Endothelial cell of umbilical vein (primary cell): ENCODE results near the gene RAB3D. TPM values are rescaled to one million over a fixed set of nuclear protein-coding genes. Genes with fewer than 3 reads are reported as not detected.

Experiments
- BruUV-seq: library from RNA; stranded (reverse); fragments of 400-500 nt; replicated peaks from 2 replicates; lab custom pipeline; 2021; lab: Mats Ljungman, UMichigan
- CTCF ChIA-PET: fragments of 300-600, 350-600 bp; sonication (Branson Sonifier 250); formaldehyde crosslinking; loops from one replicate; lab custom pipeline; 2021; ENCODE audit warnings: antibody characterized with exemption, inconsistent platforms; lab: Charles Lee
- POLR2A ChIA-PET: fragments of 300-600, 350-600 bp; sonication (Branson Sonifier 250); formaldehyde crosslinking; loops from one replicate; lab custom pipeline; 2021; ENCODE audit warnings: antibody characterized with exemption, inconsistent platforms; lab: Charles Lee
- DNase-seq: peaks from one replicate; pipeline ENCODE4 v3.0.0-alpha.2; 2011; ENCODE audit warnings: low read depth, low spot score
- FAIRE-seq: peaks from 2 replicates; lab custom pipeline; 2011; peaks lifted over from hg19 to GRCh38; lab: Jason Lieb, UNC
- H2AFZ ChIP-seq: 2 replicates; pipeline ENCODE4 v1.6.0; 2012; ENCODE audit warnings: low read depth, low read length, control low read depth, inconsistent platforms
- H3K27ac ChIP-seq: 2 replicates; pipeline ENCODE4 v1.5.1; 2011; ENCODE audit warnings: low read depth, mild to moderate bottlenecking, control low read depth, low read length, moderate library complexity; ENCODE audit not compliant: insufficient read depth
- H3K27me3 ChIP-seq, 2 experiments: 2 replicates each; pipeline versions ENCODE4 v1.6.0 to v1.6.1; 2011; ENCODE audit warnings: low read length in 2 of 2, mixed read lengths in 1 of 2; ENCODE audit not compliant: control insufficient read depth in 2 of 2, insufficient read depth in 2 of 2
- H3K36me3 ChIP-seq, 2 experiments: 2 replicates in 1 of 2; 3 replicates in 1 of 2; pipeline ENCODE4 v1.5.1; 2011; ENCODE audit warnings: low read length in 2 of 2, mild to moderate bottlenecking in 1 of 2, moderate library complexity in 1 of 2; ENCODE audit not compliant: control insufficient read depth in 2 of 2, insufficient read depth in 2 of 2; ENCODE audit errors: extremely low read depth in 1 of 2
- H3K4me1 ChIP-seq: 3 replicates; pipeline ENCODE4 v1.5.1; 2011; ENCODE audit warnings: mild to moderate bottlenecking, low read length; ENCODE audit not compliant: control insufficient read depth, insufficient read depth; ENCODE audit errors: extremely low read depth
- H3K4me2 ChIP-seq: 2 replicates; pipeline ENCODE4 v1.6.1; 2011; ENCODE audit warnings: low read length, control low read depth, mixed read lengths; ENCODE audit not compliant: insufficient read depth
- H3K4me3 ChIP-seq, 3 experiments: fragments of 200-600 bp in 1 of 3; sonication (generic), shearing (Covaris generic) in 1 of 3; replicated peaks in 1 of 3; 2 replicates each; pipeline ENCODE4 v1.5.1; 2011 to 2016; ENCODE audit warnings: control low read depth in 3 of 3, low read length in 3 of 3, mild to moderate bottlenecking in 2 of 3, inconsistent platforms in 1 of 3, low read depth in 1 of 3, moderate library complexity in 1 of 3; ENCODE audit not compliant: insufficient read depth in 1 of 3
- H3K79me2 ChIP-seq: 2 replicates; pipeline ENCODE4 v1.6.0; 2012; ENCODE audit warnings: low read length, inconsistent platforms; ENCODE audit not compliant: control insufficient read depth, insufficient read depth
- H3K9ac ChIP-seq: replicated peaks from 2 replicates; pipeline ENCODE3; 2011; ENCODE audit warnings: low read length, control low read depth; ENCODE audit not compliant: insufficient read depth; ENCODE audit errors: extremely low read depth
- H3K9me1 ChIP-seq: replicated peaks from 3 replicates; pipeline ENCODE4 v1.6.0; 2011; ENCODE audit warnings: mild to moderate bottlenecking, low read length; ENCODE audit not compliant: control insufficient read depth, insufficient read depth; ENCODE audit errors: extremely low read depth
- H3K9me3 ChIP-seq: replicated peaks from 2 replicates; pipeline ENCODE4 v1.5.1; 2012; ENCODE audit warnings: low read length, inconsistent platforms; ENCODE audit not compliant: control insufficient read depth, insufficient read depth
- H4K20me1 ChIP-seq: replicated peaks from 2 replicates; pipeline ENCODE3; 2011; ENCODE audit warnings: mild to moderate bottlenecking, low read length; ENCODE audit not compliant: control insufficient read depth, insufficient read depth; ENCODE audit errors: extremely low read depth
- EZH2 ChIP-seq: IDR thresholded peaks from 2 replicates; pipeline ENCODE4 v1.6.1; 2012; ENCODE audit warnings: borderline replicate concordance, low read depth, mild to moderate bottlenecking, moderate library complexity, low read length, inconsistent platforms; ENCODE audit not compliant: severe bottlenecking
- FOS ChIP-seq: IDR thresholded peaks from 2 replicates; pipeline ENCODE4 v1.6.1; 2011; ENCODE audit warnings: mild to moderate bottlenecking, low read length, moderate library complexity, borderline replicate concordance; ENCODE audit not compliant: insufficient read depth
- GATA2 ChIP-seq: IDR thresholded peaks from 2 replicates; pipeline ENCODE4 v1.7.0; 2011; ENCODE audit warnings: low read depth, mild to moderate bottlenecking, moderate library complexity, mixed read lengths, low read length; ENCODE audit not compliant: insufficient read length, insufficient read depth
- JUN ChIP-seq: IDR thresholded peaks from 2 replicates; pipeline ENCODE4 v1.6.1; 2011; ENCODE audit warnings: borderline replicate concordance, low read depth; ENCODE audit not compliant: insufficient read length, insufficient read depth
- MYC ChIP-seq: IDR thresholded peaks from one replicate; pipeline ENCODE4 v1.6.1; 2011; ENCODE audit warnings: mild to moderate bottlenecking, low read depth, low read length
- POLR2A ChIP-seq: IDR thresholded peaks from 2 replicates; pipeline ENCODE4 v1.6.1; 2012; ENCODE audit warnings: low read depth, mild to moderate bottlenecking, control low read depth, low read length
- POLR2AphosphoS5 ChIP-seq: IDR thresholded peaks from 2 replicates; pipeline ENCODE4 v1.6.1; 2012; ENCODE audit warnings: low read depth, mild to moderate bottlenecking, control low read depth, low read length, moderate library complexity; ENCODE audit not compliant: insufficient read depth
- dilution Hi-C: fragments of 300-500 bp; cut with MboI; formaldehyde crosslinking; loops from one replicate; pipeline ENCODE4 v1.15.0; 2019; ENCODE audit warnings: low sequenced_read_pairs; ENCODE audit not compliant: extremely low pct_ligation_motif_present
- intact Hi-C: fragments of 100-400 bp; cut with micrococcal nuclease; formaldehyde crosslinking; loops from one replicate; pipeline ENCODE4 v1.10.0; 2022
- polyA plus RNA-seq, 4 experiments: library from polyadenylated mRNA; depleted of rRNA in 3 of 4; stranded (reverse) in 3 of 4; unstranded in 1 of 4; fragments of >200 nt; gene quantifications; 2 replicates each; pipeline versions ENCODE4 v1.2.1 to v1.2.3, GENCODE V29; 2011 to 2012; ENCODE audit warnings: missing spikeins in 1 of 4
- total RNA-seq: library from RNA; stranded (reverse); gene quantifications from 2 replicates; pipeline ENCODE4 v1.2.3, GENCODE V29; 2021
- TF ChIP-seq, protein P1 (sequence below): IDR thresholded peaks from 2 replicates; pipeline ENCODE4 v1.6.1; 2011; ENCODE audit not compliant: insufficient read depth, insufficient read length
- TF ChIP-seq, protein P2 (sequence below), 2 donors: IDR thresholded peaks; 1 replicate in 1 of 2; 2 replicates in 1 of 2; pipeline ENCODE4 v1.5.1; 2011; ENCODE audit warnings: low read length in 2 of 2, mild to moderate bottlenecking in 2 of 2, moderate library complexity in 2 of 2, control low read depth in 1 of 2, inconsistent platforms in 1 of 2, low read depth in 1 of 2; ENCODE audit not compliant: insufficient read depth in 1 of 2; ENCODE audit errors: extremely low read depth in 1 of 2

The RAB3D gene
- total and polyA plus RNA-seq, 2 donors (not counting 3 experiments of a cell fraction or from before 2014, with no cell fraction given) = 35.4 to 48.2 TPM

DNA sequence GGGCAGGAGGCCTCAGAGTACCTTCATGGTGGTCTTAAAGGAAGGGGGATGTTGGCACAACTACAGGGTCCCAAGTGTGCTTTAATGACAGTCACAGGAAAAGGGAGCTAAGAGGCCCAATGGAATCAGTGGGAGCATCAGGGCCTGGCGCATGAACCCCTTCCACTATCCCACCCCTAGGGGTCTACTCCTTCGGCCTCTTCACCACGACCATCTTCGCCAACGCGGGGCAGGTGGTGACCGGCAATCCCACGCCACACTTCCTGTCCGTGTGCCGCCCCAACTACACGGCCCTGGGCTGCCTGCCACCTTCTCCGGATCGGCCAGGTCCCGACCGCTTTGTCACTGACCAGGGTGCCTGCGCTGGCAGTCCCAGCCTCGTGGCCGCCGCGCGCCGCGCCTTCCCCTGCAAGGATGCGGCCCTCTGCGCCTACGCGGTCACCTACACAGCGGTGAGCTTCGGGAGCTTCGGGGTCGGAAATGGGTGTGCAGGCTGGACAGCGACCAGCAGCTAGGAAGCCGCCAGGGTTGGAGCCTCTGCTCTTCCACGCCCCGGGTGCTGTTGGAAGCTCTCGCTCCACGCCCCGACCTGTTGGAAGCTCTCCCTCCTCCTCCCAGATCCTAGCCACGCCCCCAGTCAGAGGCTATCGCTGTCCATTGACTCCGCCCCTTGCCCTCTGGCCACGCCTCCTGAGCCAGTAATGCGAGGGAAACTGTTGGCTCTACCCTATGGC is 21.7 kb upstream of the RAB3D start:
- no peak overlapping the region for H3K9ac ChIP-seq
- no peaks in the 10 kb centered on the region for H4K20me1 ChIP-seq
- ChIA-PET POLR2A (no interaction called here), CTCF (interaction anchor here (1.0 to 1.4 kb wide), 2 partner anchors 12 to 16 kb away, joined by 3 to 4 read pairs; no protein-coding TSS in a partner anchor)
- no peak overlapping the region for H2AFZ ChIP-seq
- TF ChIP-seq, protein P1, sequence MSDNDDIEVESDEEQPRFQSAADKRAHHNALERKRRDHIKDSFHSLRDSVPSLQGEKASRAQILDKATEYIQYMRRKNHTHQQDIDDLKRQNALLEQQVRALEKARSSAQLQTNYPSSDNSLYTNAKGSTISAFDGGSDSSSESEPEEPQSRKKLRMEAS = no peak
- no peak for TF ChIP-seq POLR2AphosphoS5
- no peak for TF ChIP-seq FOS
- no peak for TF ChIP-seq EZH2
- TF ChIP-seq JUN = no peak
- TF ChIP-seq GATA2 = no peak
- TF ChIP-seq, protein P2, sequence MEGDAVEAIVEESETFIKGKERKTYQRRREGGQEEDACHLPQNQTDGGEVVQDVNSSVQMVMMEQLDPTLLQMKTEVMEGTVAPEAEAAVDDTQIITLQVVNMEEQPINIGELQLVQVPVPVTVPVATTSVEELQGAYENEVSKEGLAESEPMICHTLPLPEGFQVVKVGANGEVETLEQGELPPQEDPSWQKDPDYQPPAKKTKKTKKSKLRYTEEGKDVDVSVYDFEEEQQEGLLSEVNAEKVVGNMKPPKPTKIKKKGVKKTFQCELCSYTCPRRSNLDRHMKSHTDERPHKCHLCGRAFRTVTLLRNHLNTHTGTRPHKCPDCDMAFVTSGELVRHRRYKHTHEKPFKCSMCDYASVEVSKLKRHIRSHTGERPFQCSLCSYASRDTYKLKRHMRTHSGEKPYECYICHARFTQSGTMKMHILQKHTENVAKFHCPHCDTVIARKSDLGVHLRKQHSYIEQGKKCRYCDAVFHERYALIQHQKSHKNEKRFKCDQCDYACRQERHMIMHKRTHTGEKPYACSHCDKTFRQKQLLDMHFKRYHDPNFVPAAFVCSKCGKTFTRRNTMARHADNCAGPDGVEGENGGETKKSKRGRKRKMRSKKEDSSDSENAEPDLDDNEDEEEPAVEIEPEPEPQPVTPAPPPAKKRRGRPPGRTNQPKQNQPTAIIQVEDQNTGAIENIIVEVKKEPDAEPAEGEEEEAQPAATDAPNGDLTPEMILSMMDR (IDR thresholded peaks at IDR 0.05; ENCODE audit: extremely low read depth in 1 of 2, insufficient read depth in 1 of 2, low read depth in 1 of 2, low read length in 2 of 2) = no peak
- no peak for TF ChIP-seq POLR2A
- TF ChIP-seq MYC = no peak
- no peaks in the 10 kb centered on the region for H3K9me1 ChIP-seq
- no TSS peak for BruUV-seq
- peaks cover 0 to 11% of the 10 kb centered on the region in 2 experiments for H3K36me3 ChIP-seq
- H3K4me3 ChIP-seq = no peak overlapping the region
- intact Hi-C loops = no loop called here
- FAIRE-seq = no peak
- no peak overlapping the region for H3K4me2 ChIP-seq
- no peaks in the 10 kb centered on the region for H3K27me3 ChIP-seq
- DNase-seq = no peak
- no peaks in the 10 kb centered on the region for H3K4me1 ChIP-seq
- dilution Hi-C loops = no loop called here
- no peaks in the 10 kb centered on the region for H3K79me2 ChIP-seq
- no peaks in the 10 kb centered on the region for H3K9me3 ChIP-seq
- H3K27ac ChIP-seq = no peak overlapping the region
